ENCODE data around the gene SLC24A3. TPM values are rescaled to one million over a fixed set of nuclear protein-coding genes. Genes with fewer than 3 reads are reported as not detected.
A peak's percentile ranks its signal among the peaks of the same experiment; 100 is the strongest.

The SLC24A3 gene
- total and polyA plus RNA-seq, 11 donors: 0.26 to 3.9 (median 0.77) TPM

GRCh38 chr20:19539191-19539590 is 326.7 kb downstream of the SLC24A3 start:
- DNase-seq (no peak), ATAC-seq (no peak)
- WGBS, 4 donors: 48 to 58% (median 54%) methylated on average over 4 of the region's 4 CpGs
- intact Hi-C loops (cut with DNase I): no loop called here
- no peak overlapping the region for H3K4me3 ChIP-seq
- H3K4me1 ChIP-seq: no peaks in the 10 kb centered on the region
- H3K36me3 ChIP-seq: no peaks in the 10 kb centered on the region
- no peak overlapping the region for H3K27ac ChIP-seq
- peaks cover 0 to 15% (median 0%) of the 10 kb centered on the region in 12 donors for H3K9me3 ChIP-seq
- no peak for TF ChIP-seq POLR2A (IDR thresholded peaks at IDR 0.05)
- TF ChIP-seq CTCF (IDR thresholded peaks at IDR 0.05): no peak
- peaks cover 0 to 3% (median 0%) of the 10 kb centered on the region in 9 donors for H3K27me3 ChIP-seq

- DNase-seq: peak in 1 of 5 donors; percentile 15
Measured at GRCh38 chr20:19540392-19540791, 327.9 kb downstream of the SLC24A3 start.

GRCh38 chr20:19543101-19543500 is 330.7 kb downstream of the SLC24A3 start:
- WGBS, 4 donors: 81 to 88% (median 85%) methylated on average over 6 of the region's 6 CpGs
- Histone ChIP-seq H3K27me3 (peaks cover 0 to 3% (median 0%) of the 10 kb centered on the region in 9 donors), H3K27ac (no peak overlapping the region), H3K9me3 (no peaks in the 10 kb centered on the region), H3K4me3 (no peak overlapping the region), H3K36me3 (no peaks in the 10 kb centered on the region), H3K4me1 (no peaks in the 10 kb centered on the region)
- intact Hi-C loops (cut with DNase I): no loop called here
- ATAC-seq: no peak
- DNase-seq: no peak
- no peak for TF ChIP-seq POLR2A (IDR thresholded peaks at IDR 0.05)
- TF ChIP-seq CTCF (IDR thresholded peaks at IDR 0.05): no peak

More at GRCh38 chr20:19540392-19540791, 327.9 kb downstream of the SLC24A3 start:
- 39 to 51% (median 45%) methylated on average over 7 of the region's 7 CpGs for WGBS, 4 donors
- Histone ChIP-seq H3K9me3 (peaks cover 0 to 5% (median 0%) of the 10 kb centered on the region in 12 donors), H3K27ac (no peak overlapping the region), H3K27me3 (peaks cover 0 to 3% (median 0%) of the 10 kb centered on the region in 9 donors), H3K4me3 (no peak overlapping the region), H3K36me3 (no peaks in the 10 kb centered on the region), H3K4me1 (no peaks in the 10 kb centered on the region)
- no peak for TF ChIP-seq CTCF (IDR thresholded peaks at IDR 0.05)
- no peak for TF ChIP-seq POLR2A (IDR thresholded peaks at IDR 0.05)
- ATAC-seq: peak in 3 of 4 donors; percentile 55 to 79 (median 58)
- intact Hi-C loops (cut with DNase I): no loop called here

- 78 to 87% (median 84%) methylated on average over 7 of the region's 7 CpGs for WGBS, 4 donors
- no peak for DNase-seq
- intact Hi-C loops (cut with DNase I): no loop called here
- Histone ChIP-seq H3K9me3 (no peaks in the 10 kb centered on the region), H3K4me1 (no peaks in the 10 kb centered on the region), H3K27me3 (peaks cover 0 to 3% (median 0%) of the 10 kb centered on the region in 9 donors), H3K36me3 (no peaks in the 10 kb centered on the region), H3K4me3 (no peak overlapping the region), H3K27ac (no peak overlapping the region)
- no peak for TF ChIP-seq CTCF (IDR thresholded peaks at IDR 0.05)
- no peak for TF ChIP-seq POLR2A (IDR thresholded peaks at IDR 0.05)
- no peak for ATAC-seq
Measured at GRCh38 chr20:19544684-19545083, 332.2 kb downstream of the SLC24A3 start.

All from heart left ventricle (tissue), 16 donors.